Activated naive CD4-positive, alpha-beta T cell treated with anti-CD3 and anti-CD28 coated beads for 36 hours (primary cell): ENCODE measurements around the gene EIF2S2. TPM values are rescaled to one million over a fixed set of nuclear protein-coding genes. Genes with fewer than 3 reads are reported as not detected.

Source experiments
- CTCF ChIA-PET: fragments of 350-600 bp; sonication (Branson Sonifier 250); formaldehyde crosslinking; loops from one replicate; lab custom pipeline; 2021; ENCODE audit warnings: antibody characterized with exemption; lab: Charles Lee
- DNase-seq: peaks from one replicate; pipeline ENCODE4 v3.0.0-alpha.2; 2020
- H3K27ac Mint-ChIP-seq: one replicate; pipeline ENCODE4 v1.8.0; 2021; ENCODE audit warnings: mild to moderate bottlenecking, mixed read lengths
- H3K27me3 Mint-ChIP-seq: one replicate; pipeline ENCODE4 v1.8.0; 2021; ENCODE audit warnings: low read depth, mixed read lengths
- H3K36me3 Mint-ChIP-seq: one replicate; pipeline ENCODE4 v1.8.0; 2021; ENCODE audit warnings: low read depth, mixed read lengths
- H3K4me1 Mint-ChIP-seq: one replicate; pipeline ENCODE4 v1.8.0; 2021; ENCODE audit warnings: low read depth, mixed read lengths
- H3K4me3 Mint-ChIP-seq: one replicate; pipeline ENCODE4 v1.8.0; 2021; ENCODE audit warnings: mild to moderate bottlenecking, moderate library complexity, mixed read lengths
- H3K9me3 Mint-ChIP-seq: one replicate; pipeline ENCODE4 v1.8.0; 2021; ENCODE audit warnings: mixed read lengths
- intact Hi-C: fragments of 100-400 bp; cut with micrococcal nuclease; formaldehyde crosslinking; loops from one replicate; pipeline ENCODE4 v1.15.1; 2023
- total RNA-seq, 2 experiments: library from RNA; stranded (reverse); gene quantifications; one replicate each; pipeline ENCODE4 v1.2.3, GENCODE V29; 2021

Gene EIF2S2
- total RNA-seq, 2 experiments from 2014 or later, result 202 to 207 TPM

- Mint-ChIP-seq H3K9me3 (no peaks in the 10 kb centered on the region), H3K36me3 (no peaks in the 10 kb centered on the region)
Measured at GRCh38 chr20:34069341-34070078, 42.5 kb downstream of the EIF2S2 start.

GRCh38 chr20:34068001-34068400, 44.0 kb downstream of the EIF2S2 start:
- H3K27me3 Mint-ChIP-seq, result no peaks in the 10 kb centered on the region
- intact Hi-C loops, result loop anchor here (2.0 kb wide), 1 partner anchor 43 kb away; no protein-coding TSS in a partner anchor
- peaks cover 23% of the 10 kb centered on the region for H3K4me1 Mint-ChIP-seq
- no peak overlapping the region for H3K4me3 Mint-ChIP-seq
- no peak for DNase-seq
- CTCF ChIA-PET, result interaction anchor here (0.6 to 4.4 kb wide), 15 partner anchors 8 to 276 kb away, joined by 3 to 38 read pairs (median 4); no protein-coding TSS in a partner anchor
- no peak overlapping the region for H3K27ac Mint-ChIP-seq
- H3K36me3 Mint-ChIP-seq, result no peaks in the 10 kb centered on the region
- H3K9me3 Mint-ChIP-seq, result no peaks in the 10 kb centered on the region

More at GRCh38 chr20:34069341-34070078, 42.5 kb downstream of the EIF2S2 start:
- intact Hi-C loops, result loop anchor here (1.0 to 2.0 kb wide), 6 partner anchors 41 to 206 kb away; no protein-coding TSS in a partner anchor
- H3K27ac Mint-ChIP-seq, result no peak overlapping the region
- H3K4me3 Mint-ChIP-seq, result no peak overlapping the region
- DNase-seq, result peak; percentile 72
- no peaks in the 10 kb centered on the region for H3K27me3 Mint-ChIP-seq
- CTCF ChIA-PET, result interaction anchor here (0.5 to 4.4 kb wide), 15 partner anchors 9 to 206 kb away, joined by 3 to 38 read pairs (median 4); no protein-coding TSS in a partner anchor
- H3K4me1 Mint-ChIP-seq, result peaks cover 28% of the 10 kb centered on the region

- CTCF ChIA-PET, result interaction anchor here (0.6 to 4.2 kb wide), 3 partner anchors 63 to 152 kb away, joined by 3 to 38 read pairs (median 3); no protein-coding TSS in a partner anchor
- Mint-ChIP-seq H3K36me3 (no peaks in the 10 kb centered on the region), H3K4me3 (no peak overlapping the region), H3K27me3 (no peaks in the 10 kb centered on the region), H3K27ac (no peak overlapping the region), H3K4me1 (peaks cover 36% of the 10 kb centered on the region), H3K9me3 (no peaks in the 10 kb centered on the region)
- intact Hi-C loops, result no loop called here
- DNase-seq, result no peak
Measured at GRCh38 chr20:34066476-34067090, 45.5 kb downstream of the EIF2S2 start.

- intact Hi-C loops, result no loop called here
- Mint-ChIP-seq H3K4me3 (no peak overlapping the region), H3K27me3 (no peaks in the 10 kb centered on the region), H3K4me1 (peaks cover 46% of the 10 kb centered on the region), H3K9me3 (no peaks in the 10 kb centered on the region), H3K27ac (no peak overlapping the region), H3K36me3 (no peaks in the 10 kb centered on the region)
- CTCF ChIA-PET, result no interaction called here
- no peak for DNase-seq
Measured at GRCh38 chr20:34065260-34065659, 46.8 kb downstream of the EIF2S2 start.

- no peaks in the 10 kb centered on the region for H3K9me3 Mint-ChIP-seq
- peaks cover 52% of the 10 kb centered on the region for H3K4me1 Mint-ChIP-seq
- intact Hi-C loops, result no loop called here
- H3K4me3 Mint-ChIP-seq, result no peak overlapping the region
- peak overlapping the region; percentile 65 for H3K27ac Mint-ChIP-seq
- CTCF ChIA-PET, result no interaction called here
- H3K36me3 Mint-ChIP-seq, result no peaks in the 10 kb centered on the region
- DNase-seq, result no peak
- no peaks in the 10 kb centered on the region for H3K27me3 Mint-ChIP-seq
Measured at GRCh38 chr20:34064286-34064685, 47.8 kb downstream of the EIF2S2 start.

GRCh38 chr20:34062570-34063482, 49.2 kb downstream of the EIF2S2 start:
- Mint-ChIP-seq H3K27me3 (no peaks in the 10 kb centered on the region), H3K4me1 (peaks cover 56% of the 10 kb centered on the region)

GRCh38 chr20:34061695-34062094, 50.3 kb downstream of the EIF2S2 start:
- intact Hi-C loops, result no loop called here

More at GRCh38 chr20:34062570-34063482, 49.2 kb downstream of the EIF2S2 start:
- DNase-seq, result peak; percentile 49
- CTCF ChIA-PET, result interaction anchor here (1.1 to 1.2 kb wide), 2 partner anchors 16 to 129 kb away, joined by 3 to 6 read pairs; no protein-coding TSS in a partner anchor
- no peaks in the 10 kb centered on the region for H3K36me3 Mint-ChIP-seq
- H3K27ac Mint-ChIP-seq, result peak overlapping the region; percentile 46
- H3K4me3 Mint-ChIP-seq, result no peak overlapping the region
- H3K9me3 Mint-ChIP-seq, result no peaks in the 10 kb centered on the region
- intact Hi-C loops, result no loop called here

GRCh38 chr20:34060970-34061369, 51.1 kb downstream of the EIF2S2 start:
- Mint-ChIP-seq H3K27me3 (no peaks in the 10 kb centered on the region), H3K36me3 (no peaks in the 10 kb centered on the region), H3K4me3 (no peak overlapping the region), H3K27ac (peak overlapping the region; percentile 50), H3K4me1 (peaks cover 67% of the 10 kb centered on the region), H3K9me3 (no peaks in the 10 kb centered on the region)
- intact Hi-C loops, result no loop called here
- DNase-seq, result no peak
- CTCF ChIA-PET, result interaction anchor here (0.7 to 2.2 kb wide), 5 partner anchors 7 to 219 kb away, joined by 3 to 7 read pairs (median 3); no protein-coding TSS in a partner anchor

More at GRCh38 chr20:34061695-34062094, 50.3 kb downstream of the EIF2S2 start:
- H3K9me3 Mint-ChIP-seq, result no peaks in the 10 kb centered on the region
- H3K27me3 Mint-ChIP-seq, result no peaks in the 10 kb centered on the region
- no peaks in the 10 kb centered on the region for H3K36me3 Mint-ChIP-seq
- no peak for DNase-seq
- no peak overlapping the region for H3K4me3 Mint-ChIP-seq
- peaks cover 60% of the 10 kb centered on the region for H3K4me1 Mint-ChIP-seq
- CTCF ChIA-PET, result no interaction called here
- peak overlapping the region; percentile 61 for H3K27ac Mint-ChIP-seq

GRCh38 chr20:34058831-34059230, 53.2 kb downstream of the EIF2S2 start:
- Mint-ChIP-seq H3K4me1 (peaks cover 79% of the 10 kb centered on the region), H3K9me3 (no peaks in the 10 kb centered on the region), H3K27ac (no peak overlapping the region), H3K36me3 (no peaks in the 10 kb centered on the region), H3K4me3 (no peak overlapping the region), H3K27me3 (no peaks in the 10 kb centered on the region)
- CTCF ChIA-PET, result interaction anchor here (2.2 kb wide), 1 partner anchor 10 kb away, joined by 7 read pairs; no protein-coding TSS in a partner anchor
- peak; percentile 17 for DNase-seq
- intact Hi-C loops, result no loop called here

- intact Hi-C loops, result no loop called here
- CTCF ChIA-PET, result interaction anchor here (0.6 kb wide), 1 partner anchor 29 kb away, joined by 3 read pairs; no protein-coding TSS in a partner anchor
- no peak overlapping the region for H3K4me3 Mint-ChIP-seq
Measured at GRCh38 chr20:34055290-34055689, 56.8 kb downstream of the EIF2S2 start.

GRCh38 chr20:34052414-34052813, 59.6 kb downstream of the EIF2S2 start:
- Mint-ChIP-seq H3K4me1 (peaks cover 72% of the 10 kb centered on the region), H3K27ac (no peak overlapping the region), H3K27me3 (no peaks in the 10 kb centered on the region), H3K36me3 (no peaks in the 10 kb centered on the region), H3K9me3 (no peaks in the 10 kb centered on the region), H3K4me3 (no peak overlapping the region)
- CTCF ChIA-PET, result no interaction called here
- DNase-seq, result no peak
- intact Hi-C loops, result no loop called here

More at GRCh38 chr20:34055290-34055689, 56.8 kb downstream of the EIF2S2 start:
- H3K36me3 Mint-ChIP-seq, result no peaks in the 10 kb centered on the region
- no peak overlapping the region for H3K27ac Mint-ChIP-seq
- peaks cover 78% of the 10 kb centered on the region for H3K4me1 Mint-ChIP-seq
- no peaks in the 10 kb centered on the region for H3K9me3 Mint-ChIP-seq
- H3K27me3 Mint-ChIP-seq, result no peaks in the 10 kb centered on the region
- no peak for DNase-seq
